Activated CD4-positive, alpha-beta memory T cell treated with anti-CD3 and anti-CD28 coated beads, Interleukin-2, amount 10 ng/mL, durations not matched to agents 7 days and 5 days (primary cell): ENCODE data around the gene MYH9. TPM values are rescaled to one million over a fixed set of nuclear protein-coding genes. Genes with fewer than 3 reads are reported as not detected.

Experiments used
- CTCF ChIA-PET: fragments of 350-600 bp; sonication (Branson Sonifier 250); formaldehyde crosslinking; loops from one replicate; lab custom pipeline; 2021; ENCODE audit warnings: antibody characterized with exemption, inconsistent platforms; lab: Charles Lee
- POLR2A ChIA-PET: fragments of 350-600 bp; sonication (Branson Sonifier 250); formaldehyde crosslinking; loops from one replicate; lab custom pipeline; 2021; ENCODE audit warnings: antibody characterized with exemption; lab: Charles Lee
- DNase-seq: peaks from one replicate; pipeline ENCODE4 v3.0.0-alpha.2; 2020
- H3K27ac Mint-ChIP-seq: one replicate; pipeline ENCODE4 v1.8.0; 2021; ENCODE audit warnings: mild to moderate bottlenecking, mixed read lengths
- H3K27me3 Mint-ChIP-seq: one replicate; pipeline ENCODE4 v1.8.0; 2021; ENCODE audit warnings: mixed read lengths
- H3K36me3 Mint-ChIP-seq: one replicate; pipeline ENCODE4 v1.8.0; 2021; ENCODE audit warnings: low read depth, mixed read lengths
- H3K4me1 Mint-ChIP-seq: one replicate; pipeline ENCODE4 v1.8.0; 2021; ENCODE audit warnings: mixed read lengths
- H3K4me3 Mint-ChIP-seq: one replicate; pipeline ENCODE4 v1.8.0; 2021; ENCODE audit warnings: mild to moderate bottlenecking, mixed read lengths
- H3K9me3 Mint-ChIP-seq: one replicate; pipeline ENCODE4 v1.8.0; 2021; ENCODE audit warnings: mixed read lengths
- total RNA-seq, 2 experiments: library from RNA; stranded (reverse); gene quantifications; one replicate each; pipeline ENCODE4 v1.2.3, GENCODE V29; 2021

The MYH9 gene
- total RNA-seq, 2 experiments from 2014 or later, result 840 to 865 TPM

DNA sequence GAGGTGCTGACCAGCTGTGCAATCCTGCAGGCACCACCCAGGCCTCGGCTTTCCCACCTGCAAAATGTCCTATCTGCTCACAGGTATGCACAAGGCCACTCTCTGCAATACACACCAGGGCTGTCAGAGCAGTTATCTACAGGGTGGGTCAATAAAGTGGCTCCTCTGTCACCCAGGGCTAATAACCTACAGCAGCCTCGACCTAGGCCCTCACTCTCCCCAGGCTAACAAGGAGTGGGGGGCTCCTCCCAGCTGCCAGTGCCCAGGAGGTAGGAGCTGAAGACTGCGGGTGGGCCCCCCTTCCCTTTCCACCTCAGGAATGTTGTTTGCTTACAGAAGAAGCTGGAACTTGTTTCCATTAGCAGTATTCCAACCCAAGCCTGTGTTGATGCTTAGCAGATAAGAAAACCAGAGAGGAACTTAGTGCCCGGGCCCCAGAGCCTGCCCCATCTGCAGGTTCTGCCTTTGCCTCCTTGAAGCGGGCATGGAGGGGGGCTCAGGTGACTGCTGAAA, 26.8 kb downstream of the MYH9 start:
- Mint-ChIP-seq H3K4me1 (peaks cover 96% of the 10 kb centered on the region), H3K27me3 (no peaks in the 10 kb centered on the region), H3K36me3 (peaks cover 62% of the 10 kb centered on the region), H3K9me3 (no peaks in the 10 kb centered on the region), H3K27ac (peak overlapping the region; percentile 54), H3K4me3 (no peak overlapping the region)
- POLR2A ChIA-PET, result interaction anchor here (2.6 to 23.7 kb wide), 3 partner anchors 14 to 24 kb away, joined by 10 to 355 read pairs (median 262); no protein-coding TSS in a partner anchor
- CTCF ChIA-PET, result interaction anchor here (1.0 to 2.1 kb wide), 2 partner anchors 26 to 110 kb away, joined by 3 to 7 read pairs; no protein-coding TSS in a partner anchor
- no peak for DNase-seq

DNA sequence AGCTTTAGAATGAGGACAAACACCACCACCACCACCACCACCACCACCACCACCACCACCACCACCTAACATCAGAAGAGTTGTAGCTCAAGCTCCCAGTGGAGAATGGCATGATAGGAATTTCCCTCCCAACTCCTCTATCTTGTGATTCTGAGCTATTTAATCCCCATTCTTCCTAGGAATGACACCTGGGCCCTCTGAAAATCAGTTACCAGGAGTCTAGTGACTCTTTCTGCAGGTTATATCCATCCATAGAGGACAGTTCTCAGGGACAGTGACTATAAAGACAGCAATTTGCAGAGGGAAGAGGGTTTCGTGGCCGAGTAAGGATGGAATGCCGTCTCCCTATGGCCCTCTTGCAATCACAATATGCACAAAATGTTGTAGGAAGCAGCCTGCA, 27.8 kb downstream of the MYH9 start:
- no peak for DNase-seq
- ChIA-PET CTCF (interaction anchor here (0.7 to 1.7 kb wide), 2 partner anchors 16 to 25 kb away, joined by 3 read pairs; no protein-coding TSS in a partner anchor), POLR2A (interaction anchor here (1.4 to 23.7 kb wide), 4 partner anchors 15 to 109 kb away, joined by 4 to 355 read pairs (median 136); no protein-coding TSS in a partner anchor)
- peaks cover 97% of the 10 kb centered on the region for H3K4me1 Mint-ChIP-seq
- no peak overlapping the region for H3K4me3 Mint-ChIP-seq
- H3K27ac Mint-ChIP-seq, result peak overlapping the region; percentile 33
- H3K27me3 Mint-ChIP-seq, result no peaks in the 10 kb centered on the region
- peaks cover 70% of the 10 kb centered on the region for H3K36me3 Mint-ChIP-seq
- no peaks in the 10 kb centered on the region for H3K9me3 Mint-ChIP-seq

DNA sequence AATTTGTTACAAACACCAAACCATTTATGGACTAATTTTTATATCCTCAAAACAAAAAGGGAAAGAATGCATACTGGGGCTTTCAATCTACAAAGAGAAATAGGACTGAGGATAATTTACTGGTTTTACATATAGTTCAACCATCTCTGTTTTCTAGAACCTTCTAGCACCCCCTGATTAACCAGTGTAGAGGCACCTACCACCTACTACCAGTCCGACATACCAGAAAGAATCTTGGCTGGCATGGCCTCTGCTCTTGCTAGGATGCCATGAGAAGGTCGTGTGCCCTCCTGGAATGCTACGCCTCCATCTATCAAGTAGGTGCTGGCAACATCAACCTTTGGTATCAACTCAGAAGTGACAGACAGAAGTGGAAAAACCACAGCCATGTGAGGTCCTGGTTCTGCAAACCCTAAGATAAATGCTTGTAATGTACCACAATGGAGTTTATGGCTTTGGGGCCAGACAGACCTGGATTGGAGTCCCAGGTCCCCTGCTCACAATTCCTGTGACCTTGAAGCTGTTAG, 28.2 kb downstream of the MYH9 start:
- peak overlapping the region; percentile 79 for H3K27ac Mint-ChIP-seq
- ChIA-PET POLR2A (interaction anchor here (0.9 to 23.7 kb wide), 5 partner anchors 15 to 109 kb away, joined by 3 to 355 read pairs (median 5); no protein-coding TSS in a partner anchor), CTCF (interaction anchor here (0.7 to 2.1 kb wide), 3 partner anchors 16 to 111 kb away, joined by 3 to 11 read pairs (median 3); no protein-coding TSS in a partner anchor)
- H3K4me3 Mint-ChIP-seq, result no peak overlapping the region
- no peak for DNase-seq
- H3K9me3 Mint-ChIP-seq, result no peaks in the 10 kb centered on the region
- H3K4me1 Mint-ChIP-seq, result peaks cover 97% of the 10 kb centered on the region
- no peaks in the 10 kb centered on the region for H3K27me3 Mint-ChIP-seq
- H3K36me3 Mint-ChIP-seq, result peaks cover 71% of the 10 kb centered on the region

DNA sequence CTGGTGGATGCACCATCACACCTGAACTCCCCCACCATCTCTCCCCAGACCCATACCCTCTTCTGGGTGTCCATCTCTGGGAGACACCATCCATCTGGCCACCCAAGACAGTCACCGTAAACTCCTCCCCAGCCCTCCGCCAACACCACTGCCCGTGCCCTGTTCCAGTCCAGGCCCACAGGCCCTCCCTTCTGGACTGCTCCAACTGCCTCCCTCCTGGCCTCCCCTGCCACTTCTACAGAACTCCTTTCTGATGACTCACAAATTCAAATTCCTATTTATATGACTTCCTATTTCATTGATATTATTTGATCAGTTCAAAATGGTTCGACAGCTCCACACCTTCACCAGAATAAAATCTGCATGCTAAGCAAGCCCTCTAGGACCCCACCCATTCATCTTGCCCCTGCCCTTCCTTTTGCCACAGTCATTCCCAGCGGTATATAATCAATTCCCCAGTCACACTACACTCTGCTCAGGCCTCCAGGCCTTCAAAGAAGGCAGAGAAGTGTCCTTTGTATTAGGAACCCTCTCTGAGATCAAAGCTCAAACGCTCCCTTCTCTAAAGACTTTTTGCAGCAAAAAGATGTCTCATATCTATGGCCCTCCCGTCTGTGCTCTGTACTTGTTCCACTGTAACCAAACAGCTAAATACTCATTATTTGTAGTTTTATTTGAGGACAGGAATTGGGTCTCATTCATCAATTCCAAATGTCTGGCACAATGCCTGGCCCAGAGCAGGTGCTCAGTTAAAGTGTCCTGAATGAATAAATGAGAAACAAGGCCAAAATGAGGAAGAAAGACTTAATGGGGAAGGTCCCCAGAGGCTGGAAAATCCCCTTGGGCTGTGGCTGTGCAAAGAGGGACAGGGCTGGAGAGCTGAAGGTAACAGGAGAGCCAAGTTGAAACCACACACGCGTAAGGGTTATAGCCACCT, 29.0 kb downstream of the MYH9 start:
- DNase-seq, result no peak
- no peaks in the 10 kb centered on the region for H3K9me3 Mint-ChIP-seq
- peaks cover 66% of the 10 kb centered on the region for H3K36me3 Mint-ChIP-seq
- H3K4me3 Mint-ChIP-seq, result peak overlapping the region; percentile 7
- H3K4me1 Mint-ChIP-seq, result peaks cover 97% of the 10 kb centered on the region
- POLR2A ChIA-PET, result interaction anchor here (0.9 to 23.7 kb wide), 7 partner anchors 10 to 110 kb away, joined by 3 to 355 read pairs (median 7); partner anchors contain the start of gene MYH9
- CTCF ChIA-PET, result interaction anchor here (1.2 to 2.1 kb wide), 4 partner anchors 23 to 123 kb away, joined by 3 to 11 read pairs (median 3); partner anchors contain the start of gene TXN2
- no peaks in the 10 kb centered on the region for H3K27me3 Mint-ChIP-seq
- H3K27ac Mint-ChIP-seq, result peak overlapping the region; percentile 79

DNA sequence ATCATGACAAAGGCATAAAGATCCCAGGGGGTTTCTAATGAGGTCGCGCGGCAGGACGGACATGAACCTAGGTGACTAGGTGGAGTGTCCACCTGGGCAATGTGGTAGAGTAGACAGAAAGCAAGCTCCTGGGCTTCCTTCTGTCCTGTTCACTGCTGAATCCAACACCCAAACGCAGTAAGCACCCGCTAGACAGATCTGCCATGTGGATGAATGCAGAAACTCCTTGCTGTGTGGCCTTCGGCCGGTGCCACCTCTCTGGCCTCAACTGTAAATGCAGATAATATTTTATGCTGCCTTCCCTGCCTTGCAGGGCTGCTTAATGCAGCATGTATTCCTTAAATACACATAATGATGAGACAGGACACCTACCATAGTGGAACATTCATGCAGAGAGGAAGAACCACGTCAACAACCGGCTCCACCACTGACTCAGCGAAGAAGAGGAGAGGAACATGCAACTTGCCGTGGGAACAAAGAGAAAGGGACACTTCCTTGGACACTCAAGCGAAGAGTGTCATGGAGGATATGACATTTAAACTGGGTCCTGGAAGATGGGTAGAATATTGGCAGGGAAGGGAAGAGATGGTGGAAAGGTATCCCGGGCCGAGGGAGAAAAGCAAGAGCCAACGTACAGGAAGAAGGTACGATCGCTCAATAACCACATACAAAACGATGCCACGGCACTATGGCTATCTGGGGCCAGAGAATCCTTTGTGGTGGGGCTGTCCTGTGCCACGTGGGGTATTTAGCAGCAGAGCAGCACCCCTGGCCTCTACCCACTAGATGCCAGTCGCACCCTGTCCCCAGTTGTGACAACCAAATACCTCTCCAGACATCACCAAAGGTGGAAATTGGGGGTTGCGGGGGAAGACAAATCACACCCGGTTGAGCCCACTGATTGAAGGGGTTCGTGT, 30.8 kb downstream of the MYH9 start:
- Mint-ChIP-seq H3K27me3 (no peaks in the 10 kb centered on the region), H3K27ac (peak overlapping the region; percentile 79), H3K4me1 (peaks cover 97% of the 10 kb centered on the region), H3K4me3 (peak overlapping the region; percentile 62), H3K36me3 (peaks cover 59% of the 10 kb centered on the region), H3K9me3 (no peaks in the 10 kb centered on the region)
- DNase-seq, result peak; percentile 60
- ChIA-PET POLR2A (interaction anchor here (1.0 to 23.7 kb wide), 9 partner anchors 8 to 124 kb away, joined by 3 to 355 read pairs (median 7); partner anchors contain the start of gene MYH9), CTCF (interaction anchor here (0.6 to 2.1 kb wide), 9 partner anchors 8 to 125 kb away, joined by 3 to 11 read pairs (median 4); partner anchors contain the start of gene TXN2)

DNA sequence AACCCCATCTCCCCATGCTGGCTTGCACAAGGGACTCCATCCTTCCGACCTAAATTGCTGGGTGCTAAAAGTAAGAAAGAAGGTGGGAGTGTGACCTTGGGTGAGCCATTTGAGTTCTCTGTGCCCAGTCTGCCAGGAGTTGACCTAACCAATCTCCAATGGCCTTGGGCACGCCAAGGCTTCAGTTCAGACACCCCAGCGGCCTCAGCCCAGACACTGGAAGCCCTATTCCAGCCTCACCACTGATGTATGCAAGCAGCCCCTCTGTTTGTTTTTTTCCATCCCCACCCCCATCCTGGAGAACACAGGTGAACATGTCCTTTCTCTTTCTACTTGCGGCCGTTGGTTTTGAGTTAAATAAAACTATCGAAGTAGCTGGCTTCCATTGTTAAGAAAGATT, 31.9 kb downstream of the MYH9 start:
- peak overlapping the region; percentile 79 for H3K27ac Mint-ChIP-seq
- H3K4me3 Mint-ChIP-seq, result peak overlapping the region; percentile 59
- H3K4me1 Mint-ChIP-seq, result peaks cover 97% of the 10 kb centered on the region
- DNase-seq, result no peak
- H3K36me3 Mint-ChIP-seq, result peaks cover 59% of the 10 kb centered on the region
- no peaks in the 10 kb centered on the region for H3K27me3 Mint-ChIP-seq
- POLR2A ChIA-PET, result interaction anchor here (0.6 to 23.7 kb wide), 12 partner anchors 9 to 125 kb away, joined by 3 to 355 read pairs (median 6); partner anchors contain the start of gene MYH9
- no peaks in the 10 kb centered on the region for H3K9me3 Mint-ChIP-seq
- CTCF ChIA-PET, result interaction anchor here (0.8 to 1.4 kb wide), 6 partner anchors 9 to 114 kb away, joined by 3 to 6 read pairs (median 4); no protein-coding TSS in a partner anchor

DNA sequence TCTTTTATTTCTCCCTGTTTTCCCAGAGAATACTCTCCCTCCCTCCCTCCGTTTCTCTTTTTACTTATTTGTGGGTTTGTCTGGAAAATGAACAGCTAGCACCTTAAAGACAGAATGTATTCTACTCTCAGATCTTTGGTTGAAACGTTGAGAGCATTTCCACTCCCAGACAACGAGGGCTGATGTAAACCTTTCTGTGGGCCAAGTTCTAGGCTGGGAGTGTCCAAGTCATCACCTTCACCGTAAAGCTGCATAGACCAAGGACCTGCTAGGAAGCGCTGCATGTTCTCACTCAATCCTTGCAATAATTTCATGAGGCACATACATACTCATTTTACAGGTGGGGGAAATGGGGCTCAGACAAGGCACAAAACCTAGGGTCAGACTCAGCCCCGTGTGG, 32.4 kb downstream of the MYH9 start:
- DNase-seq, result no peak
- Mint-ChIP-seq H3K36me3 (peaks cover 59% of the 10 kb centered on the region), H3K27me3 (no peaks in the 10 kb centered on the region), H3K4me1 (peaks cover 96% of the 10 kb centered on the region), H3K4me3 (peak overlapping the region; percentile 59), H3K27ac (peak overlapping the region; percentile 79), H3K9me3 (no peaks in the 10 kb centered on the region)
- ChIA-PET POLR2A (interaction anchor here (1.0 to 23.7 kb wide), 9 partner anchors 10 to 125 kb away, joined by 3 to 355 read pairs (median 6); partner anchors contain the start of gene MYH9), CTCF (interaction anchor here (1.0 to 1.4 kb wide), 5 partner anchors 10 to 115 kb away, joined by 3 to 5 read pairs (median 4); no protein-coding TSS in a partner anchor)

DNA sequence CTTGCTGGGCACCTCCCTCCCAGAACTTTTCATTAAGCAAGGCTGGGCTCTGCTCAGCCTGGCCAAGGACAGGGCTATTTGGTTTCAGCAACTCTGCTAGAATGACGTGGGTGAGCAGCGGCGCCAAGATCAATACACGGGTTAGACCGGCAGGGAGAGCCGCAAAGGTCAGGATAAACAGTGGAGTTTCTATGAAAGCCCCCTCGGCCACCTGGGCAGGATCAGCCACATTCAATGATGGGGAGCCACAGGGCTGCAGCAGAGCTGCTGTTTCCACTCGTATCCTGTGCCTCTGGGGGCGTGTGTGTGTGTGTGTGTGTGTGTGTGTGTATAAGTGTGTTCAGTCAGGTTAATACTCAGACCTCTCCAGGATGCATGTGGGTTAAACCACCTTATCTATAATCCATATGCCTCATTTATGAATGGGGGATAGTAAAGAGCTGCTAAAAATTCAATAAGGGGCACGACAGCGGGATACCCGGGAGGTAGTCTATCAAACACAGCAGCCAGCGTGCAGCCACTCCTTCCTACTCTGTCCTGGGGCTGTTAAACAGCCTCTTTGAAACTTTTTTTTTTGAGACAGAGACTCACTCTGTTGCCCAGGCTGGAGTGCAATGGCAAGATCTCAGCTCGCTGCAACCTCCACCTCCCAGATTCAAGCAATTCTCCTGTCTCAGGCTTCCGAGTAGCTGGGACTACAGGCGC, 34.8 kb downstream of the MYH9 start:
- Mint-ChIP-seq H3K27me3 (no peaks in the 10 kb centered on the region), H3K36me3 (peaks cover 51% of the 10 kb centered on the region), H3K4me1 (peaks cover 88% of the 10 kb centered on the region), H3K4me3 (no peak overlapping the region), H3K9me3 (no peaks in the 10 kb centered on the region), H3K27ac (peak overlapping the region; percentile 63)
- POLR2A ChIA-PET, result interaction anchor here (0.8 to 23.7 kb wide), 5 partner anchors 14 to 117 kb away, joined by 3 to 355 read pairs (median 5); no protein-coding TSS in a partner anchor
- DNase-seq, result peak; percentile 63
- CTCF ChIA-PET, result interaction anchor here (0.5 kb wide), 1 partner anchor 129 kb away, joined by 3 read pairs; the partner anchor contains the start of gene TXN2

DNA sequence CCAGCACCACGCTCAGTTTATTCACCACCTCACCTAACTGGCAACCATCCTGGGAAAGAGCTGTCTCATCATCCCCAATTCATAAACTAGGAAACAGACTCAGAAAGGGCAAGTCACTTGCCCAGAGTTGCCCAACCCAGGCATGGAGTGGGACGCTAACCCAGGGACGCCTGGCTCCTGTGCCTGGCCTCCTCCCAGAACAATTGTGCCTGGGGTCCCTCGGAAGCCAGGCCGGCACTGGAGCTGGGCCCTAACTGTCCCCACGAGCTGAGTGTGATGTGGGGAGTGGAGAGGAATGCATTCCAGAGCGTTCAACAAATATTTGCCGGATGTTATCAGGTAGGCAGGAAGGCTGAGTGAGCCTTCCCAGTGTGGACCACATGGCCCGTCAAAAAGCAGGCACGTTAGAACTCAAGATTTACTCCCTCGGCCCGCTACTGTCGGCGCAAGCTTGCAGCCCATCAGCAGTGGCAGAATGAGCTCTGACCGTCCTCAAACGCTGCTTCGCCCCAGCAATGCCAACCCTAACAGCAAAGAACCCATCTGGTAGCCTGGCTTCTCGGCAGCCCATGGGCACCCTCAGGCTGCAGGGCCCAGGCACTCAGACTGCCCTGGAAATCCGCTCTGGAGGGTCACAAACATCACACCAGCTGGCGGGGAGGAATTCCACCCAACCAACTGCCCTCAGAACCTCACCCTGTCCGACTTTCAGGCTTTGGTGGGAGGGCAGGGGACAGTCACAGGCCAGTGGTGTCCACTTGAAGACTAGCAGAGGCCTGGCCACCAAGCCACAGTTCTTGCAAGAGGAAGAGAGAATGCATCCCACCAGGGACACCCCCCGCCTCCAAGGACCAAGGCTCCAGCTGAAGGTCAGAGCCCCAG, 35.6 kb downstream of the MYH9 start:
- DNase-seq, result no peak
- Mint-ChIP-seq H3K4me3 (no peak overlapping the region), H3K9me3 (no peaks in the 10 kb centered on the region), H3K36me3 (peaks cover 53% of the 10 kb centered on the region), H3K27me3 (no peaks in the 10 kb centered on the region), H3K4me1 (peaks cover 85% of the 10 kb centered on the region), H3K27ac (peak overlapping the region; percentile 63)
- ChIA-PET POLR2A (interaction anchor here (1.0 to 23.7 kb wide), 4 partner anchors 13 to 32 kb away, joined by 3 to 355 read pairs (median 6); no protein-coding TSS in a partner anchor), CTCF (interaction anchor here (0.5 to 1.3 kb wide), 2 partner anchors 11 to 130 kb away, joined by 3 to 4 read pairs; partner anchors contain the start of gene TXN2)
